CD4-positive, alpha-beta T cell (primary cell): ENCODE data around the gene TTK. TPM values are rescaled to one million over a fixed set of nuclear protein-coding genes. Genes with fewer than 3 reads are reported as not detected.

ENCODE experiments used
- ATAC-seq: fragments of 200-7000 bp; cut with Tn5 transposase; one replicate; pipeline ENCODE4 v1.10.0; 2022; ENCODE audit warnings: mild to moderate bottlenecking; ENCODE audit not compliant: poor library complexity
- CTCF ChIA-PET: fragments of 350-600 bp; sonication (Branson Sonifier 250); formaldehyde crosslinking; loops from one replicate; lab custom pipeline; 2021; ENCODE audit warnings: antibody characterized with exemption, inconsistent platforms; lab: Charles Lee
- POLR2A ChIA-PET: fragments of 350-600 bp; sonication (Branson Sonifier 250); formaldehyde crosslinking; loops from one replicate; lab custom pipeline; 2021; ENCODE audit warnings: antibody characterized with exemption, inconsistent platforms; lab: Charles Lee
- DNase-seq, 14 experiments: peaks; one replicate each; pipeline ENCODE4 v3.0.0-alpha.2; 2013 to 2020; ENCODE audit warnings: mixed read lengths in 2 of 14
- H3K27ac ChIP-seq, 2 donors: one replicate each; pipeline versions ENCODE4 v1.5.1 to v1.7.0; 2013; ENCODE audit warnings: low read length in 2 of 2, low read depth in 1 of 2, mild to moderate bottlenecking in 1 of 2
- H3K27me3 ChIP-seq, 2 experiments: 1 replicate in 1 of 2; 2 replicates in 1 of 2; pipeline versions ENCODE4 v1.6.1 to v1.7.0; 2013; ENCODE audit warnings: low read length in 2 of 2, control low read depth in 1 of 2, mild to moderate bottlenecking in 1 of 2, moderate library complexity in 1 of 2; ENCODE audit not compliant: insufficient read depth in 2 of 2, control insufficient read depth in 1 of 2
- H3K36me3 ChIP-seq: one replicate; pipeline ENCODE4 v1.6.1; 2013; ENCODE audit warnings: low read length, control low read depth; ENCODE audit not compliant: insufficient read depth
- H3K4me1 ChIP-seq: one replicate; pipeline ENCODE4 v1.6.1; 2013; ENCODE audit warnings: low read length, control low read depth; ENCODE audit not compliant: insufficient read depth
- H3K4me3 ChIP-seq: one replicate; pipeline ENCODE4 v1.5.1; 2013; ENCODE audit warnings: mild to moderate bottlenecking, low read length, moderate library complexity
- H3K9me3 ChIP-seq, 2 experiments: 1 replicate in 1 of 2; 2 replicates in 1 of 2; pipeline versions ENCODE4 v1.6.1 to v1.7.0; 2013; ENCODE audit warnings: low read length in 2 of 2, mild to moderate bottlenecking in 2 of 2, control low read depth in 1 of 2, moderate library complexity in 1 of 2; ENCODE audit not compliant: control insufficient read depth in 1 of 2, insufficient read depth in 1 of 2
- H3K27ac Mint-ChIP-seq: one replicate; pipeline ENCODE4 v1.8.0; 2020; ENCODE audit warnings: mixed read lengths
- H3K27me3 Mint-ChIP-seq: one replicate; pipeline ENCODE4 v1.8.0; 2021; ENCODE audit warnings: mixed read lengths
- H3K36me3 Mint-ChIP-seq: one replicate; pipeline ENCODE4 v1.8.0; 2021; ENCODE audit warnings: low read depth, mixed read lengths
- H3K4me1 Mint-ChIP-seq: one replicate; pipeline ENCODE4 v1.8.0; 2021; ENCODE audit warnings: low read depth, mixed read lengths
- H3K4me3 Mint-ChIP-seq: one replicate; pipeline ENCODE4 v1.8.0; 2020; ENCODE audit warnings: mild to moderate bottlenecking, mixed read lengths
- H3K9me3 Mint-ChIP-seq: one replicate; pipeline ENCODE4 v1.8.0; 2020; ENCODE audit warnings: mixed read lengths
- intact Hi-C, 2 experiments: fragments of 100-400 bp; cut with DNase I in 1 of 2; cut with micrococcal nuclease in 1 of 2; formaldehyde crosslinking; loops; one replicate each; pipeline versions ENCODE4 v1.15.1 to v1.9.0; 2023 to 2025; cut with DNase I, micrococcal nuclease
- total RNA-seq, 174 experiments: library from RNA in 2 of 174; stranded (reverse) in 2 of 174; gene quantifications; one replicate each; pipeline ENCODE4 v1.2.3 and lab custom pipeline; 2021 to 2026
- TF ChIP-seq, protein P1 (sequence below): fragments of 200-600 bp; IDR thresholded peaks from one replicate; pipeline ENCODE4 v1.8.0; 2022; ENCODE audit warnings: antibody characterized with exemption, mild to moderate bottlenecking

TTK gene
- total RNA-seq, 2 experiments from 2014 or later: 0.45 to 0.60 TPM

DNA sequence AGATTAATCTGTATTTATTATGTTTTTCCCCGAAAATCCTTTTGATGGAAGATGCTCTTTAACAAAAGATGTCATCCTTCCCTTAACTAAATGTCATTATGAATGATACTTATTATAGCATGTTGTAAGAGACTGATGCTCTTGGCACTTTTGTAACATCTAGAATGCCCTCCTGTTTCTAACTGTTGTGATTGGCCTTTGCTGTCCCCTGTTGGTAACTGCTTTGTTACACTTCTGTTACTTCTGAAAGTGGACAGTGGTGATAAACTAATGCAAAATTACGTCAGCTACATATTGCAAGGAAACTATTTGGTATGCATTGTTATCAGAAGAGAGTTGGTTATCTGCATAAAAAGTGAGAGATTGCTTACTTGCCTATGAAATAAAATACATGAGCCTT, 5.8 kb downstream of the TTK start:
- no peaks in the 10 kb centered on the region for H3K4me1 ChIP-seq
- H3K27ac ChIP-seq: no peak overlapping the region
- no peaks in the 10 kb centered on the region for H3K27me3 ChIP-seq
- H3K27me3 Mint-ChIP-seq: no peaks in the 10 kb centered on the region
- no peaks in the 10 kb centered on the region for H3K36me3 Mint-ChIP-seq
- H3K9me3 ChIP-seq: no peaks in the 10 kb centered on the region
- POLR2A ChIA-PET: no interaction called here
- H3K27ac Mint-ChIP-seq: no peak overlapping the region
- ATAC-seq (no peak), DNase-seq (peak in 1 of 14 experiments; percentile 5)
- H3K4me3 ChIP-seq: no peak overlapping the region
- intact Hi-C loops: no loop called here
- no peak overlapping the region for H3K4me3 Mint-ChIP-seq
- H3K9me3 Mint-ChIP-seq: no peaks in the 10 kb centered on the region
- no peaks in the 10 kb centered on the region for H3K36me3 ChIP-seq
- TF ChIP-seq, protein P1, sequence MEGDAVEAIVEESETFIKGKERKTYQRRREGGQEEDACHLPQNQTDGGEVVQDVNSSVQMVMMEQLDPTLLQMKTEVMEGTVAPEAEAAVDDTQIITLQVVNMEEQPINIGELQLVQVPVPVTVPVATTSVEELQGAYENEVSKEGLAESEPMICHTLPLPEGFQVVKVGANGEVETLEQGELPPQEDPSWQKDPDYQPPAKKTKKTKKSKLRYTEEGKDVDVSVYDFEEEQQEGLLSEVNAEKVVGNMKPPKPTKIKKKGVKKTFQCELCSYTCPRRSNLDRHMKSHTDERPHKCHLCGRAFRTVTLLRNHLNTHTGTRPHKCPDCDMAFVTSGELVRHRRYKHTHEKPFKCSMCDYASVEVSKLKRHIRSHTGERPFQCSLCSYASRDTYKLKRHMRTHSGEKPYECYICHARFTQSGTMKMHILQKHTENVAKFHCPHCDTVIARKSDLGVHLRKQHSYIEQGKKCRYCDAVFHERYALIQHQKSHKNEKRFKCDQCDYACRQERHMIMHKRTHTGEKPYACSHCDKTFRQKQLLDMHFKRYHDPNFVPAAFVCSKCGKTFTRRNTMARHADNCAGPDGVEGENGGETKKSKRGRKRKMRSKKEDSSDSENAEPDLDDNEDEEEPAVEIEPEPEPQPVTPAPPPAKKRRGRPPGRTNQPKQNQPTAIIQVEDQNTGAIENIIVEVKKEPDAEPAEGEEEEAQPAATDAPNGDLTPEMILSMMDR: no peak
- CTCF ChIA-PET: interaction anchor here (0.7 kb wide), 1 partner anchor 61 kb away, joined by 3 read pairs; no protein-coding TSS in a partner anchor
- no peaks in the 10 kb centered on the region for H3K4me1 Mint-ChIP-seq

DNA sequence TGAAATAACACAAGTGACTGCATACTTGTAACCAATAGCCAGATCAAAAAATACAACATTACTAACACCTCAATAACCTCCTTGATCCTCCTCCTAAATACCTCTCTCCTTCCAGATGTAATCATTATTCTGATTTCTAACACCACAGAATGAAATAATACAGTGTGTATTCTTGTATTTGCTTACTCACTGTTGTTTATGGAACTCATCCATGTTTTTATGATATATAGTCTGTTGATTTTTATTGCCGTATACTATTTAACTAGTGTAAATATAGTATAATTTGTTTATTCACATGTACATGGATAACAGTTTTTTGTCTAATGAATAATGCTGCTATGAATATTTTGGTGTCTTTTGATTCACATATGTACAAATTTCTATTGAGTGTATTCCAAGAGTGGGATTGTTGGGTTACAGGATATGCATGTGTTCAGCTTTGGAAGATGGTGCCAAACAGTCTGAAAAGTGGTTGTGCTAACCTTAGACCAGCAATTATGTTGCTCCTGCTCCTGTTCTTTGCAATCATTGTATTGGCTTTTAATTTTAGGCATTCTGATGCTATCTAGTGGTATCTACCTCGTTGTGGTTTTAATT, 11.5 kb downstream of the TTK start:
- Mint-ChIP-seq H3K36me3 (no peaks in the 10 kb centered on the region), H3K27ac (no peak overlapping the region), H3K4me3 (no peak overlapping the region), H3K27me3 (no peaks in the 10 kb centered on the region), H3K4me1 (no peaks in the 10 kb centered on the region), H3K9me3 (no peaks in the 10 kb centered on the region)
- Histone ChIP-seq H3K27ac (no peak overlapping the region), H3K36me3 (no peaks in the 10 kb centered on the region), H3K4me1 (no peaks in the 10 kb centered on the region), H3K4me3 (no peak overlapping the region), H3K9me3 (no peaks in the 10 kb centered on the region), H3K27me3 (no peaks in the 10 kb centered on the region)
- intact Hi-C loops: no loop called here
- POLR2A ChIA-PET: no interaction called here
- TF ChIP-seq, protein P1: no peak
- CTCF ChIA-PET: no interaction called here
- DNase-seq: no peak
- ATAC-seq: no peak

GRCh38 chr6:80020381-80021120, 16.1 kb downstream of the TTK start:
- Mint-ChIP-seq H3K36me3 (no peaks in the 10 kb centered on the region), H3K27me3 (no peaks in the 10 kb centered on the region), H3K4me3 (no peak overlapping the region), H3K4me1 (no peaks in the 10 kb centered on the region), H3K27ac (no peak overlapping the region), H3K9me3 (no peaks in the 10 kb centered on the region)
- Histone ChIP-seq H3K4me1 (no peaks in the 10 kb centered on the region), H3K27ac (no peak overlapping the region), H3K36me3 (no peaks in the 10 kb centered on the region), H3K9me3 (no peaks in the 10 kb centered on the region), H3K4me3 (no peak overlapping the region), H3K27me3 (no peaks in the 10 kb centered on the region)
- ChIA-PET CTCF (no interaction called here), POLR2A (no interaction called here)
- intact Hi-C loops: no loop called here
- TF ChIP-seq, protein P1: no peak
- ATAC-seq (no peak), DNase-seq (no peak)
